ENCODE measurements around the gene CPT1B.

DNA sequence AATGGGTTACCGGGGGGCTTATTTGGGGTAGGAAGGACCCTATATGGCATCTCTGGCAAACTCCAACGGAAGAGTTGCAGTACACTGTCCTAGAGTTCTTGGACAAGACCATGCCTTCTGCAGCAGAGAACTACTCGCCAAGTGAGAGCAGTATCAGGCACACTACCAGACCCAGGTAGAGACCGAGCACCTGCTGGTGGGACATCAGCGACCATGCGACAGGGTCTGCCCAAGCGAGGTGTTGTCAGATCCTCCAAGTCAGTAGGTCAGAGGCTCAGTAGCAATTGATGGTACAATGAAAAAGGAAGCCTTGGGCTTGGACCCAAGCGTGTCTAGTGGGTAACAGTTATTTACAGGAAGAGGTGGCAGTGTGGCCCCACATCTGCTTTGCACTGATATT is 7.6 kb upstream of the CPT1B start:
- TF ChIP-seq, protein P1, sequence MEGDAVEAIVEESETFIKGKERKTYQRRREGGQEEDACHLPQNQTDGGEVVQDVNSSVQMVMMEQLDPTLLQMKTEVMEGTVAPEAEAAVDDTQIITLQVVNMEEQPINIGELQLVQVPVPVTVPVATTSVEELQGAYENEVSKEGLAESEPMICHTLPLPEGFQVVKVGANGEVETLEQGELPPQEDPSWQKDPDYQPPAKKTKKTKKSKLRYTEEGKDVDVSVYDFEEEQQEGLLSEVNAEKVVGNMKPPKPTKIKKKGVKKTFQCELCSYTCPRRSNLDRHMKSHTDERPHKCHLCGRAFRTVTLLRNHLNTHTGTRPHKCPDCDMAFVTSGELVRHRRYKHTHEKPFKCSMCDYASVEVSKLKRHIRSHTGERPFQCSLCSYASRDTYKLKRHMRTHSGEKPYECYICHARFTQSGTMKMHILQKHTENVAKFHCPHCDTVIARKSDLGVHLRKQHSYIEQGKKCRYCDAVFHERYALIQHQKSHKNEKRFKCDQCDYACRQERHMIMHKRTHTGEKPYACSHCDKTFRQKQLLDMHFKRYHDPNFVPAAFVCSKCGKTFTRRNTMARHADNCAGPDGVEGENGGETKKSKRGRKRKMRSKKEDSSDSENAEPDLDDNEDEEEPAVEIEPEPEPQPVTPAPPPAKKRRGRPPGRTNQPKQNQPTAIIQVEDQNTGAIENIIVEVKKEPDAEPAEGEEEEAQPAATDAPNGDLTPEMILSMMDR (IDR thresholded peaks at IDR 0.05 in 4 of 5, conservative IDR thresholded peaks at IDR 0.05 in 1 of 5): no peak
- no peak for TF ChIP-seq POLR2A (IDR thresholded peaks at IDR 0.05)
